HCT116 (cell line): Measurements from ENCODE around the gene TBX2.

ENCODE experiments used
- ATF3 ChIP-seq: IDR thresholded peaks from 2 replicates; pipeline ENCODE4 v1.6.1; 2012
- CEBPB ChIP-seq: IDR thresholded peaks from 2 replicates; pipeline ENCODE4 v1.6.1; 2012; ENCODE audit warnings: low read depth
- CTCF ChIP-seq, 3 experiments: fragments of 200-600 bp in 1 of 3; sonication (generic) in 1 of 3; IDR thresholded peaks in 2 of 3; conservative IDR thresholded peaks in 1 of 3; 2 replicates each; pipeline ENCODE4 v1.5.1; 2012 to 2017; ENCODE audit warnings: low read depth in 2 of 3, low read length in 2 of 3, antibody characterized with exemption in 1 of 3, borderline replicate concordance in 1 of 3, control low read depth in 1 of 3, mild to moderate bottlenecking in 1 of 3, mixed read lengths in 1 of 3, mixed run types in 1 of 3, moderate library complexity in 1 of 3; ENCODE audit not compliant: insufficient read depth in 1 of 3
- ELF1 ChIP-seq: IDR thresholded peaks from 2 replicates; pipeline ENCODE4 v1.6.1; 2012; ENCODE audit warnings: low read depth, borderline replicate concordance
- EZH2phosphoT487 ChIP-seq: fragments of 200-600 bp; IDR thresholded peaks from 2 replicates; pipeline ENCODE4 v1.6.1; 2018; ENCODE audit warnings: antibody characterized with exemption, borderline replicate concordance
- JUND ChIP-seq: IDR thresholded peaks from 2 replicates; pipeline ENCODE4 v1.6.1; 2012
- MAX ChIP-seq: IDR thresholded peaks from 2 replicates; pipeline ENCODE4 v1.6.1; 2012
- POLR2A ChIP-seq: IDR thresholded peaks from 2 replicates; pipeline ENCODE4 v1.7.0; 2011; ENCODE audit warnings: borderline replicate concordance; ENCODE audit not compliant: insufficient read depth, insufficient read length; ENCODE audit errors: extremely low read depth
- POLR2AphosphoS5 ChIP-seq: IDR thresholded peaks from 2 replicates; pipeline ENCODE4 v1.6.1; 2011; ENCODE audit warnings: mild to moderate bottlenecking, low read depth, low read length, moderate library complexity
- ZFX ChIP-seq: fragments of 450-650 bp; IDR thresholded peaks from 2 replicates; pipeline ENCODE4 v1.6.1; 2017

- TF ChIP-seq EZH2phosphoT487 (no peak), ZFX (no peak), ATF3 (no peak), CEBPB (no peak), JUND (no peak), ELF1 (no peak), CTCF (IDR thresholded peaks at IDR 0.05 in 2 of 3, conservative IDR thresholded peaks at IDR 0.05 in 1 of 3; ENCODE audit: borderline replicate concordance in 1 of 3, insufficient read depth in 1 of 3, low read depth in 2 of 3, low read length in 2 of 3) (no peak), POLR2AphosphoS5 (no peak), POLR2A (no peak), MAX (no peak)
These were observed 46.7 kb upstream of the TBX2 start for GRCh38 chr17:61352781-61353491.
